ENCODE results near the gene CEP152. TPM values are rescaled to one million over a fixed set of nuclear protein-coding genes. Genes with fewer than 3 reads are reported as not detected.
"Not testable (repeated sequence)": the region's sequence is repeated elsewhere in the genome, so short reads cannot be mapped to it uniquely, and the experiment has no call there.

CEP152 gene
- total and polyA plus RNA-seq, 9 of the 15 experiments (the other 6 are each of a cell fraction or from before 2014, with no cell fraction given): 9.9 to 43.0 (median 23.6) TPM

GRCh38 chr15:48855501-48856440 is 44.9 kb upstream of the CEP152 start (continued):
- TF ChIP-seq STAT6 (CRISPR knock-in tag; IDR thresholded peaks at IDR 0.05): no peak
- no peak for TF ChIP-seq MEIS2 (IDR thresholded peaks at IDR 0.05; ENCODE audit: partially characterized antibody)
- no peak for TF ChIP-seq GTF2B (IDR thresholded peaks at IDR 0.05; ENCODE audit: extremely low read depth, insufficient read length)

- ATAC-seq; H3K4me3 ChIP-seq; H2AFZ ChIP-seq (ENCODE audit: low read depth, low read length); POLR2A ChIA-PET; H3K9me3 ChIP-seq (replicated peaks; ENCODE audit: control insufficient read depth, insufficient read depth, low read depth, low read length); H3K9ac ChIP-seq (ENCODE audit: insufficient read depth in 1 of 2, low read depth in 2 of 2, low read length in 2 of 2); H3K36me3 ChIP-seq (ENCODE audit: control insufficient read depth, insufficient read depth, low read length); BruUV-seq (replicated peaks); intact Hi-C loops (cut with micrococcal nuclease); DNase-seq (ENCODE audit: extremely low read depth in 1 of 4, low spot score in 3 of 4); H3K27me3 ChIP-seq (ENCODE audit: control insufficient read depth in 2 of 2, insufficient read depth in 2 of 2, low read length in 2 of 2); H3K9me1 ChIP-seq (ENCODE audit: control insufficient read depth, insufficient read depth, low read length); H4K20me1 ChIP-seq (replicated peaks; ENCODE audit: control insufficient read depth, insufficient read depth, low read length); FAIRE-seq; CTCF ChIA-PET (ENCODE audit: low intra/inter-chr PET ratio); H3K27ac ChIP-seq (ENCODE audit: extremely low read depth, low read depth, low read length); H3K4me2 ChIP-seq (ENCODE audit: insufficient read depth, low read length); H3K79me2 ChIP-seq (ENCODE audit: control insufficient read depth, insufficient read depth, low read length): not testable (repeated sequence)
- WGBS (ENCODE audit: insufficient coverage, low coverage, missing lambda C conversion rate): 71% methylated on average over 3 of the region's 3 CpGs
- in situ Hi-C loops (cut with MboI): loop anchor here (10.0 kb wide), 1 partner anchor 1290 kb away; no protein-coding TSS in a partner anchor
- H3K4me1 ChIP-seq (replicated peaks in 1 of 2; ENCODE audit: control insufficient read depth in 2 of 2, insufficient read depth in 2 of 2, low read length in 2 of 2): peaks cover 0 to 31% of the 10 kb centered on the region in 2 experiments; a peak in 4 of 5 replicates
- TF ChIP-seq RBM25 (IDR thresholded peaks at IDR 0.05; ENCODE audit: low read depth, low read length, severe bottlenecking) (peak; percentile 6), ZNF146 (CRISPR knock-in tag; IDR thresholded peaks at IDR 0.05; ENCODE audit: unreplicated experiment) (peak; percentile 84)
Observed at GRCh38 chr15:48854434-48854833, 43.6 kb upstream of the CEP152 start.
